ENCODE data around the gene REXO5.
A peak's percentile ranks its signal among the peaks of the same experiment; 100 is the strongest.

REXO5 gene, protein sequence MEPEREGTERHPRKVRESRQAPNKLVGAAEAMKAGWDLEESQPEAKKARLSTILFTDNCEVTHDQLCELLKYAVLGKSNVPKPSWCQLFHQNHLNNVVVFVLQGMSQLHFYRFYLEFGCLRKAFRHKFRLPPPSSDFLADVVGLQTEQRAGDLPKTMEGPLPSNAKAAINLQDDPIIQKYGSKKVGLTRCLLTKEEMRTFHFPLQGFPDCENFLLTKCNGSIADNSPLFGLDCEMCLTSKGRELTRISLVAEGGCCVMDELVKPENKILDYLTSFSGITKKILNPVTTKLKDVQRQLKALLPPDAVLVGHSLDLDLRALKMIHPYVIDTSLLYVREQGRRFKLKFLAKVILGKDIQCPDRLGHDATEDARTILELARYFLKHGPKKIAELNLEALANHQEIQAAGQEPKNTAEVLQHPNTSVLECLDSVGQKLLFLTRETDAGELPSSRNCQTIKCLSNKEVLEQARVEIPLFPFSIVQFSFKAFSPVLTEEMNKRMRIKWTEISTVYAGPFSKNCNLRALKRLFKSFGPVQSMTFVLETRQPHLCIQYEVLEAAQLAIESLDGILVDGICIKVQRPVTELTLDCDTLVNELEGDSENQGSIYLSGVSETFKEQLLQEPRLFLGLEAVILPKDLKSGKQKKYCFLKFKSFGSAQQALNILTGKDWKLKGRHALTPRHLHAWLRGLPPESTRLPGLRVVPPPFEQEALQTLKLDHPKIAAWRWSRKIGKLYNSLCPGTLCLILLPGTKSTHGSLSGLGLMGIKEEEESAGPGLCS

DNA sequence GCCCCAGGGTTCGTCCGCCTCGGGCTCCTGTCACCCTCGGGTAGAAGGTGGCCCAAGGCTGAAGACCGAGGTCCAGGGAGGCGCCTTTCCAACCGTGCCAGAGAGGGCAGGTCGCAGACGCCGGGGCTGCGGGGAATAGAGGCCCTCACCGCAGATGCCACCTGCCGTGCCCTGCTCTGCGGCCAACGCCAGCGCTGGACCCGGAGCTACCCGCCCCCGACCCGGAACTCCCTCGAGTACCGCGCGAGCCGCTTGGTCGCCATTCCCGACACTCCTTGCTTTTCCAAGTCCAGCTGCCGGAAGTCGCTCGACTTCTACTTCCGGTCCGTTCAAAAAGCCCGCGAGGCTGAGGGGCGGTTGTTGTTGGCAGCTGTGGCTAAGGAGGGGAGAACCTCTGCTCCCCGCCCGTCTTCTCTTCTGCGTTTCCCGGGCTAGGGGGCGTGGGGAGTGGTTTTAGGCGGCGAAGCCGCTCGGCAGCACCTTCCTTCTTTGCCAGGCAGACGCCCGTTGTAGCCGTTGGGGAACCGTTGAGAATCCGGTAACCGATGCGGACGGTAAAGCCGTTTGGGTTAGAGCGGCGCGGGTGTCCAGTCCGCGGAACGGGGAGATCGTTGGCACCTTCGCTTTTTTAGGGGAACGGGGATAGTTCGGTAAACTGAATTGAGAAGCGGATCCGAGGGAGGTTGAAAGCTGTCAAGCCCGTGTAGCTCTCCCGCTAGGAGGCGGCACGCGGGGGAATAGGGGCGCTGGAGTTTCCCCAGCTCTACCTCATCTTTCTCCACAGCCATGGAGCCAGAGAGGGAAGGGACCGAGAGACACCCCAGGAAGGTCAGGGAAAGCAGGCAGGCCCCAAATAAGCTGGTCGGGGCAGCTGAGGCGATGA, at the start of gene REXO5, which contains the start of gene ERI2:
Gene REXO5, plus strand, starts transcription at position 360 of the 883 bp plus-strand sequence. Its CDS starts 427 bp downstream, at position 787.
Gene ERI2, minus strand, starts transcription at position 305 of the 883 bp plus-strand sequence. Its CDS starts 42 bp downstream, at position 263.
- TF ChIP-seq, protein P1, sequence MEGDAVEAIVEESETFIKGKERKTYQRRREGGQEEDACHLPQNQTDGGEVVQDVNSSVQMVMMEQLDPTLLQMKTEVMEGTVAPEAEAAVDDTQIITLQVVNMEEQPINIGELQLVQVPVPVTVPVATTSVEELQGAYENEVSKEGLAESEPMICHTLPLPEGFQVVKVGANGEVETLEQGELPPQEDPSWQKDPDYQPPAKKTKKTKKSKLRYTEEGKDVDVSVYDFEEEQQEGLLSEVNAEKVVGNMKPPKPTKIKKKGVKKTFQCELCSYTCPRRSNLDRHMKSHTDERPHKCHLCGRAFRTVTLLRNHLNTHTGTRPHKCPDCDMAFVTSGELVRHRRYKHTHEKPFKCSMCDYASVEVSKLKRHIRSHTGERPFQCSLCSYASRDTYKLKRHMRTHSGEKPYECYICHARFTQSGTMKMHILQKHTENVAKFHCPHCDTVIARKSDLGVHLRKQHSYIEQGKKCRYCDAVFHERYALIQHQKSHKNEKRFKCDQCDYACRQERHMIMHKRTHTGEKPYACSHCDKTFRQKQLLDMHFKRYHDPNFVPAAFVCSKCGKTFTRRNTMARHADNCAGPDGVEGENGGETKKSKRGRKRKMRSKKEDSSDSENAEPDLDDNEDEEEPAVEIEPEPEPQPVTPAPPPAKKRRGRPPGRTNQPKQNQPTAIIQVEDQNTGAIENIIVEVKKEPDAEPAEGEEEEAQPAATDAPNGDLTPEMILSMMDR (IDR thresholded peaks at IDR 0.05): peak; percentile 60
- TF ChIP-seq ZFX (IDR thresholded peaks at IDR 0.05; ENCODE audit: borderline replicate concordance): no peak
- peak within 1 kb of the TSS; percentile 98 for H3K27ac ChIP-seq

DNA sequence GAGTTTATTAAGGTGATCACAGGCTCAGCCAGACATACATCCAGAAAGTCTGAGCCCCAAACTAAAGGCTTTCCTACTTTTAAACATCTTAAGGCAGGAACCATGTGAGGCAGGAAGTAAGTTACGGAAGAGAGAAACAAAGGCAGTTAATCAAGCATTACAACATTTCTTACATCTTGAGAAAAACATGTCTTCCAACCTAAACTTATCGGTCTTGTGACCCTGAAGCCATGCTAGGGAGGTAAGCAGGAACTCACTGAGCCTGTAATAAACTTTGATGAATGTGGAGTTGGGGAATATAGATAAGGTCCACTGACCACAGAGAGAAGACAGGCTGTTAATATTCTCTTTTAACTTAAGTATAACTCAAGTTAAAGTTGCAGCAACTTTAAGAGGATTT, 46.0 kb upstream of the REXO5 start:
- no peak for TF ChIP-seq ZFX (IDR thresholded peaks at IDR 0.05; ENCODE audit: borderline replicate concordance)
- TF ChIP-seq, protein P1 (IDR thresholded peaks at IDR 0.05): no peak
- no peak overlapping the region for H3K27ac ChIP-seq

DNA sequence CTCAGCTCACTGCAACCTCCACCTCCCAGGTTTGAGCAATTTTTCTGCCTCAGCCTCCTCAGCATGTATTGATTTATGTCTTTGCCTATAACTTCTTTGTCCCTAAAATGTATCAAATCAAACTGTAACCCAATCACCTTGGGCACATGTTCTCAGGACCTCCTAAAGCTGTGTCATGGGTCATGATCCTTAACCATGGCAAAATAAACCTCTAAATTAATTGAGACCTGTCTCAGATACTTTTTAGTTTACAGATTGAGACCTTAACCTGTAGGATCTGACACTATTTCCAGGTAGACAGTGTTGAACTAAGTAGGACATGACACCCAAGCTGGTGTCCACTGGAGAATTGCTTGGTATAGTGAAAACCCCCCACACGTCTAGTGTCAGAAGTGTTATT, 45.2 kb upstream of the REXO5 start:
- no peak overlapping the region for H3K27ac ChIP-seq
- no peak for TF ChIP-seq ZFX (IDR thresholded peaks at IDR 0.05; ENCODE audit: borderline replicate concordance)
- TF ChIP-seq, protein P1 (IDR thresholded peaks at IDR 0.05): no peak

DNA sequence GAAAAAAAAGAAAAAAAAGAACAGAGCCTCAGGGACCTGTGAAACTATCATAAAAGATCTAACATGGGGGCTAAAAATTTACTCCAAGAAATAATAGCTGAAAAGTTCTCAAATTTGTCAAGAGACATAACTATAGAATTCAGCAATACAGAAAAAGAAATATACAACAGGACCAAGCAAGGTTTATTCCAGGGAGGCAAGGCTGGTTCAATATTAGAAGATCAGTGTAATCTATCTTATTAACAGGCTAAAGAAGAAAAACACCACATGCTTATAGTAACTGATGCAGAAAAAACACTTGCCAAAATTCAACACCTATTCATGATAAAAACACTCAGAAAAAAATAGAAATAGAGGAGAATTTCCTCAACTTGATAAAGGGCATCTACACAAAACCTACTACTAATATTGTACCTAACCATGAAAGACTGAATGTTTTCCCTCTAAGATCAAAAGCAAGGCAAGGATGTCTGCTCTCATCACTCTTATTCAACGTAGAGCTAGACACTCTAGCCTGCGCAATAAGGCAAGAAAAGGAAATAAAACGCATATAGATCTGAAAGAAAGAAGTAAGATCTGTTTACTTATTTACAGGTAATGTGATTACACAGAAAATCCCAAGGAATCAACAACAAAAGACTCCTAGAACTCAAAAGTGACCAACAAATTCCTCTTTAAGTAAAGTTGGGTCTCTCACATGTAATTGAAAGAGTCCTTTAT, 43.8 kb upstream of the REXO5 start:
- peak overlapping the region; percentile 94 for H3K27ac ChIP-seq
- TF ChIP-seq ZFX (IDR thresholded peaks at IDR 0.05; ENCODE audit: borderline replicate concordance): no peak
- TF ChIP-seq, protein P1 (IDR thresholded peaks at IDR 0.05): no peak

DNA sequence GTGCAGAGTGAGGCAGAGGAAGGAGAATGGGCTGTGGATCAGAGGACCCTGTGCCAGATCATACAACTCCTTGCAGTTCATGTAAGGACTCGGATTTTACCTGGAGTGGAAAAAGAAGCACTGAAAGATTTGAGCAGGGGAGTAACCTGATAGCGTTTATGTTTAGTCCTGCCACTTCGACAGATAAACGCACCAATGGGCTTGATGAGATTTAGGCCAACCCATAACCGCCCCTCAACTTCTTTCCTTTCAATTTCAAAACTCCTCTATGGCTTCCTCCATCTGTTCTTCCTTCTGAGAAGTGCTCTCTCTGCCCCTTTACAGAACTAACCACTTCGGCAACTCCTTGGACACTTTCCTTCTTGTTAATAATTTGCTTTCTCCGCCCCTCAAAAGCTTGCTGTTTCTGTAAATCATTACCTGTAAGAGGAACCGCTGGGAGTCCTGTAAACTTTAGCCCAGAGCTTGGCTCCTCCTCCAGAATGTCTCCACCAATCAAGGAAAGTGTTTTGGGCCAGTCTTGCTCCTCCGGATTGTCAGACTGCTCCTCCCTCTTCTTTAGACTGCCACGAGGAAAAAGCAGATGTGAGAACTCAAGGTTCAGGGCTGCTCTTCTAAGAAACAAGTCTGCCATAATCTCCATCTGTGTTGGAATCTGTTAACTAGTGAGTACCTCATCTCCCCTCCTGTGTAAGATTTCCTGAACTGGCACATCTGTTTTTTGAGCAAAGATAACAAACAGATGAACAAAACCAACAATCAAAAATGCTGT, 42.7 kb upstream of the REXO5 start, which contains the start of gene ACSM3:
Gene ACSM3, plus strand, starts transcription at position 554 of the 772 bp plus-strand sequence. CDS start 6,021 bp downstream, outside the sequence.
- H3K27ac ChIP-seq: peak within 1 kb of the TSS; percentile 94
- TF ChIP-seq ZFX (IDR thresholded peaks at IDR 0.05; ENCODE audit: borderline replicate concordance): no peak
- TF ChIP-seq, protein P1 (IDR thresholded peaks at IDR 0.05): no peak

DNA sequence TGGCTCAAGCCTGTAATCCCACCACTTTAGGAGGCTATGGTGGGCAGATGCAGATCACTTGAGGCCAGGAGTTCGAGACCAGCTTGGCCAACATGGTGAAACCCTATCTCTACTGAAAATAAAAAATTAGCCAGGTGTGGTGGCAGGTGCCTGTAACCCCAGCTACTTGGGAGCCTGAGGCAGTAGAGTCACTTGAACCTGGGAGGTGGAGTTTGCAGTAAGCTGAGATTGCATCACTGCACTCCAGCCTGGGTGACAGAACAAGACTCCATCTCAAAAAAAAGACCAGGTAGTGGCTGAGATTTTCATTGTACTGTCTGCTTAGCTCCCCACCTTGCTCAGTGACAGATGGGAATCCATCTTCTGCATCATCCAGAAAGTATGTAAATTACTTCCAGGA, 41.9 kb upstream of the REXO5 start:
- peak overlapping the region; percentile 94 for H3K27ac ChIP-seq

All from 22Rv1 (cell line).